SJCRH30 (cell line): ENCODE data around the gene ENOPH1. TPM values are rescaled to one million over a fixed set of nuclear protein-coding genes. Genes with fewer than 3 reads are reported as not detected.

ENCODE experiments used
- DNase-seq, 2 experiments: peaks; one replicate each; pipeline ENCODE4 v3.0.0-alpha.2; 2015 to 2020
- H3K27ac ChIP-seq: fragments of 250-450 bp; sonication (Bioruptor Pico); 2 replicates; pipeline ENCODE4 v1.5.1; 2020; ENCODE audit warnings: mild to moderate bottlenecking, moderate library complexity
- H3K27me3 ChIP-seq: fragments of 250-450 bp; sonication (Bioruptor Pico); 2 replicates; pipeline ENCODE4 v1.5.1; 2020; ENCODE audit warnings: mild to moderate bottlenecking, moderate library complexity
- H3K36me3 ChIP-seq: fragments of 250-450 bp; sonication (Bioruptor Pico); 2 replicates; pipeline ENCODE4 v1.5.1; 2020; ENCODE audit warnings: mild to moderate bottlenecking, moderate library complexity
- H3K4me1 ChIP-seq: fragments of 250-450 bp; sonication (Bioruptor Pico); 2 replicates; pipeline ENCODE4 v1.5.1; 2020; ENCODE audit warnings: mild to moderate bottlenecking, moderate library complexity
- H3K4me3 ChIP-seq: fragments of 250-450 bp; sonication (Bioruptor Pico); 2 replicates; pipeline ENCODE4 v1.5.1; 2020; ENCODE audit warnings: mild to moderate bottlenecking, moderate library complexity
- H3K9me3 ChIP-seq: fragments of 250-450 bp; sonication (Bioruptor Pico); replicated peaks from 2 replicates; pipeline ENCODE4 v1.5.1; 2020; ENCODE audit warnings: mild to moderate bottlenecking, moderate library complexity
- total RNA-seq: library from RNA; depleted of rRNA; stranded (reverse); fragments of >200 nt; shearing (Covaris generic); gene quantifications from 2 replicates; pipeline ENCODE4 v1.2.3, GENCODE V29; 2014

Gene ENOPH1
- total RNA-seq, 1 experiment from 2014 or later = 107 TPM

DNA sequence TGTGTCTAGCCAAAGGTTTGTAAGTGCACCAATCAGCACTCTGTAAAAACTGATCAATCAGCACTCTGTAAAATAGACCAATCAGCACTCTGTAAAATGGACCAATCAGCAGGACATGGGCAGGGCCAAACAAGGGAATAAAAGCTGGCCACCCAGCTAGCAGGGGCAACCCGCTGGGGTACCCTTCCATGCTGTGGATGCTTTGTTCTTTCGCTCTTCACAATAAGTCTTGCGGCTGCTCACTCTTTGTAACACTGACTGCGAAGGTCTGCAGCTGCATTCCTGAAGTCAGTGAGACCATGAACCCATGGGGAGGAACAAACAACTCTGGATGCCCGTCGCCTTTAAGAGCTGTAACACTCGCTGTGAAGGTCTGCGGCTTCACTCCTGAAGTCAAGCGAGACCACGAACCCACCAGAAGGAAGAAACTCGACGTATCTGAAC is 14.4 kb upstream of the ENOPH1 start:
- Histone ChIP-seq H3K36me3 (no peaks in the 10 kb centered on the region), H3K27me3 (no peaks in the 10 kb centered on the region), H3K4me3 (no peak overlapping the region), H3K27ac (no peak overlapping the region), H3K9me3 (no peaks in the 10 kb centered on the region), H3K4me1 (no peaks in the 10 kb centered on the region)
- no peak for DNase-seq

- no peak for DNase-seq
- Histone ChIP-seq H3K27me3 (peaks cover 10% of the 10 kb centered on the region; the same call in 1 of the 2 replicates), H3K27ac (no peak overlapping the region), H3K36me3 (peaks cover 20% of the 10 kb centered on the region), H3K9me3 (no peaks in the 10 kb centered on the region), H3K4me1 (no peaks in the 10 kb centered on the region), H3K4me3 (no peak overlapping the region)
These were observed 10.9 kb upstream of the ENOPH1 start for GRCh38 chr4:82419451-82419850.

DNA sequence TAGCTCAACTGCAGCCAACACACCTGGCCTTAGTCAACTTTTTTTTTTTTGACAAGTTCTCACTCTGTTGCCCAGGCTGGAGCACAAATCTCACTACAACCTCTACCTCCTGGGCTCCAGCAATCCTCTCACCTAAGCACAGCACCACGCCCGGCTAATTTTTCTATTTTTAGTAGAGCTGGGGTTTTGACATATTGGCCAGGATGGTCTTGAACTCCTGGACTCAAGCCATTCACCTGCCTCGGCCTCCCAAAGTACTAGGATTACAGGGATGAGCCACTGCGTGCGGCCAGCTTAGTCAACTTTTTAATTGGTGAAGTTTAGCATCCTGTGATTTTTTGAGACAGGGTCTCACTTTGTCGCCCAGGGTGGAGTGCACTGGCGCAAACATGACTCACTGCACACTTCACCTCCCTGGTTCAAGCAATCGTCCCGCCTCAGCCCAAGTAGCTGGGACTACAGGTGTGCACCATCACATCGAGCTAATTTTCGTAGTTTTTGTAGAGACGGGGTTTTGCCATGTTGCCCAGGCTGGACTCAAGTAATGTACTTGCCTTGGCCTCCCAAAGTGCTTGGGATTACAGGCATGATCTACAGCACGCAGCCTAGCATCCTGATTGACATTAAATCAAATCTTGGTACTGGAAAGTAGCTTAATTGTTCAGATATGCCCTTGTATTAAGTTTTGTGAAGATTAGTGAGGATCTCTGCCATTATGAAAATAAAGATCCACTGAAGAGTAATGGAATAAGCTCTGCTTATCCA is 8.4 kb upstream of the ENOPH1 start:
- Histone ChIP-seq H3K36me3 (peaks cover 46% of the 10 kb centered on the region), H3K27me3 (peaks cover 10% of the 10 kb centered on the region; the same call in 1 of the 2 replicates), H3K27ac (no peak overlapping the region), H3K9me3 (no peaks in the 10 kb centered on the region), H3K4me1 (peaks cover 8% of the 10 kb centered on the region), H3K4me3 (no peak overlapping the region)
- DNase-seq = no peak

- Histone ChIP-seq H3K4me3 (no peak overlapping the region), H3K27ac (peak overlapping the region; percentile 0; the same call in 1 of the 2 replicates), H3K36me3 (peaks cover 52% of the 10 kb centered on the region), H3K27me3 (peaks cover 10% of the 10 kb centered on the region; the same call in 1 of the 2 replicates), H3K4me1 (peaks cover 8% of the 10 kb centered on the region), H3K9me3 (no peaks in the 10 kb centered on the region)
- peak in 1 of 2 experiments; percentile 50 for DNase-seq
These were observed 7.8 kb upstream of the ENOPH1 start for GRCh38 chr4:82422616-82423015.

GRCh38 chr4:82423245-82424054 is 6.9 kb upstream of the ENOPH1 start:
- H3K27ac ChIP-seq = peak overlapping the region; percentile 0; the same call in 1 of the 2 replicates
- peak in 1 of 2 experiments; percentile 26 for DNase-seq
- H3K27me3 ChIP-seq = peaks cover 10% of the 10 kb centered on the region; the same call in 1 of the 2 replicates
- H3K9me3 ChIP-seq = no peaks in the 10 kb centered on the region
- no peak overlapping the region for H3K4me3 ChIP-seq
- peaks cover 8% of the 10 kb centered on the region for H3K4me1 ChIP-seq
- H3K36me3 ChIP-seq = peaks cover 60% of the 10 kb centered on the region

DNA sequence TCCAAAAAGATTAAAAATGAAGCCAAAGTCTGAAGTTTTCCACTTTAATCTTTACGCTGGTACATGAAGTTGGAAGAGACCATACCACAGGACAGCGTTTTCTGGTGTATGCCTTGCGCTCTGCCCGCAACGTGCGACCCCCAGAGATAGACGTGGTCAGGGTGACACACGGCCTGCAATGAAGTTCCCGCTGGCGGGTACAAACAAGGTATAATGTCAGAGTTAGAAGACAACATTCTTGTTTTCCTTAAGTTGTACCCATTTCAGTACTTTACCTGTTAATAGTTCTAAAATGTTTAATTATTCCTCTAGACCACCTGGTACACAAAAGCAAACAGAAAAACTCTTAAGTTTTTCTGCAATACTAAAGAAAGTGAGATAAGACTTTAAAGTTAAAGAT is 4.9 kb upstream of the ENOPH1 start:
- peaks cover 66% of the 10 kb centered on the region for H3K36me3 ChIP-seq

GRCh38 chr4:82428526-82428968 is 1.8 kb upstream of the ENOPH1 start:
- H3K36me3 ChIP-seq = peaks cover 59% of the 10 kb centered on the region
- peak overlapping the region; percentile 85 for H3K4me3 ChIP-seq
- H3K4me1 ChIP-seq = peaks cover 8% of the 10 kb centered on the region
- no peak for DNase-seq
- H3K27ac ChIP-seq = peak overlapping the region; percentile 98
- H3K9me3 ChIP-seq = no peaks in the 10 kb centered on the region
- no peaks in the 10 kb centered on the region for H3K27me3 ChIP-seq

More for the DNA sequence above, 4.9 kb upstream of the ENOPH1 start:
- Histone ChIP-seq H3K27me3 (peaks cover 10% of the 10 kb centered on the region; the same call in 1 of the 2 replicates), H3K27ac (no peak overlapping the region), H3K4me1 (peaks cover 8% of the 10 kb centered on the region), H3K4me3 (no peak overlapping the region), H3K9me3 (no peaks in the 10 kb centered on the region)
- DNase-seq = no peak

DNA sequence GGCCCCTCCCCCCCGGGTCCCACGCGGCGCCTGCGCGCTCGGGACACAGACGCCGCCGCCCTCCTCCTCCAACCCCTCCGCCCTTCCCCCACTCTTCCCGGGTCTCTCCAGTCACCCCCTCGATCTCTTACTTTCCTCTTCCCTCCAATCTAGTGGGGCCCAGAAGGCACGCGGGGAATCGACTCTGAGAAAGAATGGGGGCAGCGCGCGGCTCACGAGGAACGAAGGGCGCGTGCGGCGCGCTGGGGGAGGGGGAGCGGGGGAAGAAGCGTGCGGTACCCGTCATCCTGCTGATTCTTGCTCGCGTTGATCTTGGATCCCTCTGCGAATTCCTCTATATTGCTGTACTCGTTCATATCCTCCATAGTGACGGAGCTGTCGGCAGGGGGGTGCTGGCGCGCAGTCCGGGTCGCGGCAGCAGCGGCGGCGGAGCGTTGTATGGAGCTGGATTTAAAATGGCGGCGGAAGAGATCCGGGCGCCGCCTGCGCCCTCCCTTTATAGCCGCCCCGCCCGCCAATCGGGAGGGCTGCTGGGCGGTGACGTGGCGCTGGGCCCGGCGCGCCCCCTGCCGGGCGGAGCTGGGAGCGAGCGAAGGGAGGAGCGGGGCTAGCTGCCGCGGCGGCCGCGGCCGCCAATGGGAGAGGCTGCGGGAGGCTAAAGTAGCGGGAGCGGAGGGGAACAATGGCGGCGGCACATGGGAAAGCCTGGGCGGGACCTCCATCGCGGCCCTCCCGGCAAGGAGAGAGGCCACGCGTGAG is 1.2 kb upstream of the ENOPH1 start:
- DNase-seq = peak; percentile 93 to 97
- Histone ChIP-seq H3K27me3 (no peaks in the 10 kb centered on the region), H3K36me3 (peaks cover 56% of the 10 kb centered on the region), H3K27ac (peak overlapping the region; percentile 98), H3K4me1 (peaks cover 8% of the 10 kb centered on the region), H3K9me3 (no peaks in the 10 kb centered on the region), H3K4me3 (peak overlapping the region; percentile 85)

DNA sequence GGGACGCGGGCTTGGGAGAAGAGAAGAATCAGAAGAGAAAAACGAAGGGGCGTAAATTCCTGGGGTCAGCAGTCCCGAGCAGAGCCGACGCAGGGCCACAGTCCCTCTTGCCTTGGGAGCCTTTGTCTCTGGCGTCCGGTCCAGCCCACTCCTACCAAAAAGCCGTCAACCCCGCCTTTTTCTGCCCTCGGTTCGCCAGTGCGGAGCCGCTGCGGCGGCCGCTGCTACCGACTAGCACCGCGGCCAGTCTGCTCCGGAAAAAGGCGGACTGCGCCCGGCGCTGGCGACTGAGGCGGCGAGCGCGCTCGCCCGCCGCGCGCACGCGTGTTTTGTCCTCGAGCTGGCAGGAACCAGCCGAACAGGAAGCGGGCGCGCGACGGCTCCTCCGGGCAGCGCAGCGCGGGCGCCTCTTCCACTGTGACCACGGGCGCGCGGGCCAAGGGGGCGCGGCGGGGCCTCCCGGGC is 630 bp upstream of the ENOPH1 start:
- peak overlapping the region; percentile 98 for H3K27ac ChIP-seq
- peaks cover 8% of the 10 kb centered on the region for H3K4me1 ChIP-seq
- peak overlapping the region; percentile 85 for H3K4me3 ChIP-seq
- no peak for DNase-seq
- H3K9me3 ChIP-seq = no peaks in the 10 kb centered on the region
- H3K27me3 ChIP-seq = no peaks in the 10 kb centered on the region
- H3K36me3 ChIP-seq = peaks cover 50% of the 10 kb centered on the region

DNA sequence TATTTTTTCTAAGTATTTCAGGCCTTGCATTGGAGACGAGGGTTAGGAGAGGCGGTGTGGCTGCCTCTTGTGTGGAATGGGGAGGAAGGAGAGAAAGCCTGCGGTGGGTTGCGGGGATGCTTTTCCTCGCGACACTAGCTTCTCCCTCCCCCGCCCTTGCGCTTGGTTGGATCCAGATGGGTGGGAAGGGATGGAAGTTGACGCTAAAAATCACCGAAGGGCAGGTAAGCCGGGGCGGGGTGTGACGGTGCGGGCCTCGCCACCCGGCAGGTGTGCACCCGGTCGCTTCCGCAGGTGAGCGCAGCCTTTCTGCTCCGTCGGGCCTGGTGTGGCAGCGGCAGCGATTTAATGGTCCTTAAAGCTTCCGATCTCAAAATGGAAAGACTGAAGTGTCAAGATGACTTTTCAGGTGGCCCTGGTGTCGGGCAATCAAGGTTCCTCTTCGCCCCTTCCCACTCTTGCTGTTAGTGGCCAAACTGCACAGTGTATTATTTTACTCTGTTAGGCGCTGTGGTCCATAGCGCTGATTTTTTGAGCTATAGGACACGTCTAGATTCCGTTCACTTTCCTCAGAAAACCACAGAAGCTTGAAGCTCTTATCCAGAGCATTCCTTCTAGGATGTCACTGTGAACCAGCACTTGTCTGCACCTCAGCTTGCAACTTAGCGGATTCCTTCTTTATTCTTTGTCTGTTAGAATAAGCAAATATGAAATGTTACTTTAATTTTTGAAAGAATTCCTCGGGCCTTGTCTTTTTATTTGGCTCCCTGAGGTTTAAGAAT is 765 bp downstream of the ENOPH1 start:
- Histone ChIP-seq H3K4me1 (peaks cover 7% of the 10 kb centered on the region), H3K27me3 (no peaks in the 10 kb centered on the region), H3K27ac (peak overlapping the region; percentile 98), H3K36me3 (peaks cover 46% of the 10 kb centered on the region), H3K9me3 (no peaks in the 10 kb centered on the region), H3K4me3 (peak overlapping the region; percentile 85)
- DNase-seq = peak in 1 of 2 experiments; percentile 28

DNA sequence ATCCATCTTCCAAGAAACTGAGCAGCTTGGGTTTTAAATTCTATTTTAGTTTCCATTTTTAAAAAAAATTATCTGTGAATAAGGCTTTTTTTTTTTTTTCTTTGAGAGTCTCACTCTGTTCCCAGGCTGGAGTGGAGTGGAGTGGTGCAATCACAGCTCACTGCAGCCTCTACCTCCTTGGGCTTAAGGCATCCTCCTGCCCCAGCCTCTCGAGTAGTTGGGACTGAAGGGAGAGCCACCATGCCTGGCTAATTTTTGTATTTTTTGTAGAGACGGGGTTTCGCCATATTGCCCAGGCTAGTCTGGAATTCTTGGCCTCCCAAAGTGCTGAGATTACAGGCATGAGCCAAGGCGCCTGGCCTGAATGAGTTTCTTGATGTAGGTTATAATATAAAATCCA is 1.4 kb downstream of the ENOPH1 start:
- H3K27me3 ChIP-seq = no peaks in the 10 kb centered on the region
- H3K4me1 ChIP-seq = peaks cover under 1% of the 10 kb centered on the region; the same call in 1 of the 2 replicates
- no peak for DNase-seq
- H3K9me3 ChIP-seq = no peaks in the 10 kb centered on the region
- H3K4me3 ChIP-seq = peak overlapping the region; percentile 85
- H3K27ac ChIP-seq = no peak overlapping the region
- H3K36me3 ChIP-seq = peaks cover 43% of the 10 kb centered on the region

- H3K36me3 ChIP-seq = peaks cover 43% of the 10 kb centered on the region
- H3K9me3 ChIP-seq = no peaks in the 10 kb centered on the region
- no peak for DNase-seq
- no peaks in the 10 kb centered on the region for H3K4me1 ChIP-seq
- no peaks in the 10 kb centered on the region for H3K27me3 ChIP-seq
- H3K4me3 ChIP-seq = no peak overlapping the region
- no peak overlapping the region for H3K27ac ChIP-seq
These were observed 2.2 kb downstream of the ENOPH1 start for GRCh38 chr4:82432596-82432995.

- no peaks in the 10 kb centered on the region for H3K27me3 ChIP-seq
- H3K4me3 ChIP-seq = no peak overlapping the region
These were observed 3.4 kb downstream of the ENOPH1 start for GRCh38 chr4:82433791-82434190.

More at GRCh38 chr4:82433791-82434190, 3.4 kb downstream of the ENOPH1 start:
- DNase-seq = no peak
- Histone ChIP-seq H3K36me3 (peaks cover 44% of the 10 kb centered on the region), H3K27ac (no peak overlapping the region), H3K4me1 (no peaks in the 10 kb centered on the region), H3K9me3 (no peaks in the 10 kb centered on the region)
